HepG2 (cell line): ENCODE results near the gene PROS1. TPM values are rescaled to one million over a fixed set of nuclear protein-coding genes. Genes with fewer than 3 reads are reported as not detected.
A peak's percentile ranks its signal among the peaks of the same experiment; 100 is the strongest.

ENCODE experiments used
- ARID5B ChIP-seq: IDR thresholded peaks from 2 replicates; pipeline ENCODE4 v1.4.0; 2020; ENCODE audit warnings: mild to moderate bottlenecking, missing genetic modification reagents
- DNMT3B ChIP-seq: conservative IDR thresholded peaks from 2 replicates; pipeline ENCODE4 v1.6.1; 2016; ENCODE audit warnings: missing biosample characterization, control low read depth
- KDM5B ChIP-seq: sonication (generic); formaldehyde crosslinking; IDR thresholded peaks from 2 replicates; pipeline ENCODE4 v1.4.0; 2020; ENCODE audit warnings: missing genetic modification reagents, mild to moderate bottlenecking, borderline replicate concordance
- RFXANK ChIP-seq: IDR thresholded peaks from 2 replicates; pipeline ENCODE4 v1.6.1; 2016
- RXRB ChIP-seq: IDR thresholded peaks from 2 replicates; pipeline ENCODE4 v1.6.1; 2016; ENCODE audit warnings: borderline replicate concordance, missing genetic modification reagents, missing compliant biosample characterization
- SP4 ChIP-seq: sonication (generic); formaldehyde crosslinking; IDR thresholded peaks from 2 replicates; pipeline ENCODE4 v1.8.1; 2023; ENCODE audit warnings: mild to moderate bottlenecking, missing genetic modification reagents
- ZNF124 ChIP-seq: sonication (generic); formaldehyde crosslinking; IDR thresholded peaks from 2 replicates; pipeline ENCODE4 v1.4.0; 2020; ENCODE audit warnings: missing genetic modification reagents
- ZNF318 ChIP-seq: sonication (generic); formaldehyde crosslinking; IDR thresholded peaks from 2 replicates; pipeline ENCODE4 v1.4.0; 2020; ENCODE audit warnings: mild to moderate bottlenecking, missing genetic modification reagents
- ZNF362 ChIP-seq: sonication (generic); formaldehyde crosslinking; IDR thresholded peaks from 2 replicates; pipeline ENCODE4 v1.4.0; 2020; ENCODE audit warnings: missing genetic modification reagents, mild to moderate bottlenecking, borderline replicate concordance
- ZNF503 ChIP-seq: sonication (generic); formaldehyde crosslinking; IDR thresholded peaks from 2 replicates; pipeline ENCODE4 v1.4.0; 2020; ENCODE audit warnings: missing genetic modification reagents
- ZNF75D ChIP-seq: sonication (generic); formaldehyde crosslinking; IDR thresholded peaks from 2 replicates; pipeline ENCODE4 v1.8.1; 2023; ENCODE audit warnings: missing genetic modification reagents, mild to moderate bottlenecking, borderline replicate concordance
- polyA plus RNA-seq, 8 experiments: library from polyadenylated mRNA; depleted of rRNA in 3 of 8; stranded (reverse) in 7 of 8; unstranded in 1 of 8; fragments of >200 nt; fragmentation: Illumina TruSeq in 4 of 8; extraction: Trizol in 4 of 8; gene quantifications; 2 replicates each; pipeline versions ENCODE4 v1.2.1 to v1.2.3, GENCODE V29; 2011 to 2016; ENCODE audit warnings: low read depth in 4 of 8, missing spikeins in 1 of 8, mixed read lengths in 1 of 8; ENCODE audit not compliant: insufficient read depth in 1 of 8
- total RNA-seq, 5 experiments: library from RNA; depleted of rRNA; stranded (reverse); fragments of >200 nt; fragmentation: Illumina TruSeq; extraction: Trizol; gene quantifications; 2 replicates each; pipeline ENCODE4 v1.2.3, GENCODE V29; 2016; ENCODE audit warnings: low read depth in 1 of 5

Gene PROS1
- total and polyA plus RNA-seq, 2 of the 13 experiments (the other 11 are each of a cell fraction or from before 2014, with no cell fraction given): 63.8 to 76.8 TPM

- TF ChIP-seq ZNF318: no peak
- TF ChIP-seq ZNF362 (CRISPR knock-in tag): no peak
- peak; percentile 58; the same call in 1 of the 2 replicates for TF ChIP-seq SP4
- TF ChIP-seq RXRB (CRISPR knock-in tag): no peak
- TF ChIP-seq RFXANK: no peak
- peak; percentile 66; the same call in 1 of the 2 replicates for TF ChIP-seq KDM5B
- TF ChIP-seq ZNF503 (CRISPR knock-in tag): no peak
- TF ChIP-seq ZNF124: no peak
- no peak for TF ChIP-seq DNMT3B (CRISPR knock-in tag)
- no peak for TF ChIP-seq ZNF75D
- peak; percentile 60 for TF ChIP-seq ARID5B (CRISPR knock-in tag)
Observed at GRCh38 chr3:93973131-93974126, at the start of gene PROS1 (continued).
